ENCODE measurements around the gene CDCP1. TPM values are rescaled to one million over a fixed set of nuclear protein-coding genes. Genes with fewer than 3 reads are reported as not detected.
A peak's percentile ranks its signal among the peaks of the same experiment; 100 is the strongest.

Gene CDCP1
- total RNA-seq, 1 donor from 2014 or later, result 0.53 TPM

GRCh38 chr3:45139372-45140140 lies 6.6 kb downstream of the CDCP1 start:
- DNase-seq (ENCODE audit: low spot score), result no peak
- ATAC-seq, result no peak

GRCh38 chr3:45137656-45138181 lies 8.5 kb downstream of the CDCP1 start:
- DNase-seq (ENCODE audit: low spot score) (no peak), ATAC-seq (no peak)

GRCh38 chr3:45135959-45136358 lies 10.2 kb downstream of the CDCP1 start:
- ATAC-seq, result peak; percentile 22
- no peak for DNase-seq (ENCODE audit: low spot score)

GRCh38 chr3:45134758-45135521 lies 11.2 kb downstream of the CDCP1 start:
- ATAC-seq (no peak), DNase-seq (ENCODE audit: low spot score) (no peak)

GRCh38 chr3:45132568-45133211 lies 13.5 kb downstream of the CDCP1 start:
- ATAC-seq (no peak), DNase-seq (ENCODE audit: low spot score) (no peak)

GRCh38 chr3:45131201-45131600 lies 15.0 kb downstream of the CDCP1 start:
- DNase-seq (ENCODE audit: low spot score), result no peak
- no peak for ATAC-seq

- no peak for DNase-seq (ENCODE audit: low spot score)
- ATAC-seq, result no peak
Observed at GRCh38 chr3:45130476-45130875, 15.7 kb downstream of the CDCP1 start.

GRCh38 chr3:45128950-45129349 lies 17.2 kb downstream of the CDCP1 start:
- ATAC-seq (no peak), DNase-seq (ENCODE audit: low spot score) (no peak)

GRCh38 chr3:45127130-45127822 lies 18.9 kb downstream of the CDCP1 start:
- no peak for ATAC-seq
- DNase-seq (ENCODE audit: low spot score), result no peak

GRCh38 chr3:45126730-45127129 lies 19.4 kb downstream of the CDCP1 start:
- DNase-seq (ENCODE audit: low spot score) (no peak), ATAC-seq (no peak)

- no peak for DNase-seq (ENCODE audit: low spot score)
- ATAC-seq, result no peak
Observed at GRCh38 chr3:45125550-45126026, 20.6 kb downstream of the CDCP1 start.

GRCh38 chr3:45124956-45125355 lies 21.2 kb downstream of the CDCP1 start:
- no peak for ATAC-seq
- DNase-seq (ENCODE audit: low spot score), result no peak

GRCh38 chr3:45124352-45124751 lies 21.8 kb downstream of the CDCP1 start:
- DNase-seq (ENCODE audit: low spot score), result no peak
- no peak for ATAC-seq

- no peak for DNase-seq (ENCODE audit: low spot score)
- ATAC-seq, result no peak
Observed at GRCh38 chr3:45123581-45124269, 22.5 kb downstream of the CDCP1 start.

- no peak for ATAC-seq
- no peak for DNase-seq (ENCODE audit: low spot score)
Observed at GRCh38 chr3:45123030-45123429, 23.1 kb downstream of the CDCP1 start.

- ATAC-seq, result peak; percentile 45
- DNase-seq (ENCODE audit: low spot score), result no peak
Observed at GRCh38 chr3:45120359-45121158, 25.6 kb downstream of the CDCP1 start.

GRCh38 chr3:45119824-45120358 lies 26.3 kb downstream of the CDCP1 start:
- no peak for DNase-seq (ENCODE audit: low spot score)
- no peak for ATAC-seq

GRCh38 chr3:45119376-45119775 lies 26.8 kb downstream of the CDCP1 start:
- no peak for ATAC-seq
- DNase-seq (ENCODE audit: low spot score), result no peak

GRCh38 chr3:45118615-45119071 lies 27.5 kb downstream of the CDCP1 start:
- DNase-seq (ENCODE audit: low spot score), result no peak
- ATAC-seq, result no peak
